H1 (cell line): Measurements from ENCODE around the gene ZWILCH. TPM values are rescaled to one million over a fixed set of nuclear protein-coding genes. Genes with fewer than 3 reads are reported as not detected.

ENCODE experiments used
- CTCF ChIA-PET: fragments of 300-600 bp; sonication (Branson Sonifier 250); formaldehyde crosslinking; loops from one replicate; lab custom pipeline; 2021; ENCODE audit not compliant: partially characterized antibody; lab: Charles Lee
- POLR2A ChIA-PET: fragments of 300-600 bp; sonication (Branson Sonifier 250); formaldehyde crosslinking; loops from one replicate; lab custom pipeline; 2021; ENCODE audit warnings: inconsistent platforms; ENCODE audit not compliant: partially characterized antibody; lab: Charles Lee
- DNase-seq, 2 experiments: peaks; one replicate each; pipeline versions ENCODE4 v3.0.0 to v3.0.0-alpha.2; 2010 to 2022; ENCODE audit warnings: low spot score in 2 of 2, low read depth in 1 of 2, mixed read lengths in 1 of 2
- FAIRE-seq: peaks from 2 replicates; lab custom pipeline; 2011; peaks lifted over from hg19 to GRCh38; lab: Jason Lieb, UNC
- H2AFZ ChIP-seq: 2 replicates; pipeline ENCODE4 v1.8.1; 2012; ENCODE audit warnings: low read length, inconsistent platforms
- H2AK5ac ChIP-seq: 2 replicates; pipeline ENCODE4 v1.6.1; 2013; ENCODE audit warnings: low read depth, low read length
- H2BK120ac ChIP-seq: replicated peaks from 2 replicates; pipeline ENCODE3; 2013; ENCODE audit warnings: low read depth, low read length, inconsistent platforms
- H2BK12ac ChIP-seq: 2 replicates; pipeline ENCODE4 v1.6.1; 2013; ENCODE audit warnings: low read depth, low read length
- H2BK15ac ChIP-seq: 2 replicates; pipeline ENCODE4 v1.6.1; 2013; ENCODE audit warnings: low read length
- H2BK20ac ChIP-seq: 2 replicates; pipeline ENCODE4 v1.6.1; 2013; ENCODE audit warnings: low read length
- H2BK5ac ChIP-seq: 2 replicates; pipeline ENCODE4 v1.6.1; 2013; ENCODE audit warnings: low read depth, low read length
- H3K14ac ChIP-seq: 2 replicates; pipeline ENCODE4 v1.6.1; 2013; ENCODE audit warnings: inconsistent platforms; ENCODE audit not compliant: insufficient read length
- H3K18ac ChIP-seq: 2 replicates; pipeline ENCODE4 v1.6.1; 2013; ENCODE audit warnings: low read length; ENCODE audit errors: extremely low read depth
- H3K23ac ChIP-seq: 2 replicates; pipeline ENCODE4 v1.6.1; 2013; ENCODE audit warnings: inconsistent platforms; ENCODE audit not compliant: insufficient read length
- H3K23me2 ChIP-seq: 2 replicates; pipeline ENCODE4 v1.6.1; 2013; ENCODE audit warnings: low read depth, low read length
- H3K27ac ChIP-seq: 2 replicates; pipeline ENCODE4 v1.6.1; 2011; ENCODE audit warnings: low read depth, low read length, inconsistent platforms
- H3K27me3 ChIP-seq, 4 experiments: replicated peaks in 1 of 4; 1 replicate in 1 of 4; 2 replicates in 3 of 4; pipeline versions ENCODE4 v1.6.1 to v1.8.1; 2011 to 2013; ENCODE audit warnings: low read length in 3 of 4, mild to moderate bottlenecking in 3 of 4, inconsistent platforms in 2 of 4, mixed read lengths in 2 of 4, moderate library complexity in 1 of 4; ENCODE audit not compliant: control insufficient read depth in 3 of 4, insufficient read depth in 3 of 4; ENCODE audit errors: extremely low read depth in 1 of 4
- H3K36me3 ChIP-seq, 4 experiments: 2 replicates each; pipeline versions ENCODE4 v1.6.1 to v1.8.1; 2011 to 2013; ENCODE audit warnings: mild to moderate bottlenecking in 4 of 4, low read length in 3 of 4, moderate library complexity in 2 of 4, control low read depth in 1 of 4, inconsistent platforms in 1 of 4; ENCODE audit not compliant: insufficient read depth in 4 of 4, control insufficient read depth in 2 of 4
- H3K4ac ChIP-seq: replicated peaks from 2 replicates; pipeline ENCODE3; 2013; ENCODE audit warnings: low read length, low read depth, mixed read lengths, inconsistent platforms; ENCODE audit not compliant: insufficient read length
- H3K4me1 ChIP-seq, 4 experiments: replicated peaks in 1 of 4; 1 replicate in 1 of 4; 2 replicates in 3 of 4; pipeline versions ENCODE4 v1.6.1 to v1.8.1; 2011 to 2013; ENCODE audit warnings: low read length in 3 of 4, inconsistent platforms in 2 of 4, mixed read lengths in 1 of 4; ENCODE audit not compliant: insufficient read depth in 4 of 4, control insufficient read depth in 3 of 4
- H3K4me2 ChIP-seq, 2 experiments: 2 replicates each; pipeline versions ENCODE4 v1.6.1 to v1.8.1; 2011 to 2013; ENCODE audit warnings: low read depth in 2 of 2, low read length in 2 of 2, control low read depth in 1 of 2, inconsistent platforms in 1 of 2, mild to moderate bottlenecking in 1 of 2; ENCODE audit not compliant: insufficient read depth in 1 of 2
- H3K4me3 ChIP-seq, 4 experiments: fragments of 200-600, 300-600 bp in 1 of 4; sonication (generic), shearing (Covaris generic), sonication (Bioruptor Twin) in 1 of 4; 2 replicates each; pipeline versions ENCODE4 v1.5.1 to v1.8.1; 2011 to 2016; ENCODE audit warnings: low read length in 4 of 4, low read depth in 3 of 4, control low read depth in 2 of 4, inconsistent platforms in 2 of 4, mild to moderate bottlenecking in 2 of 4, mixed read lengths in 1 of 4, moderate library complexity in 1 of 4; ENCODE audit not compliant: insufficient read depth in 2 of 4; ENCODE audit errors: extremely low read depth in 1 of 4
- H3K56ac ChIP-seq: replicated peaks from 2 replicates; pipeline ENCODE3; 2013; ENCODE audit warnings: low read depth, mild to moderate bottlenecking, mixed read lengths, low read length, inconsistent platforms; ENCODE audit not compliant: insufficient read length
- H3K79me1 ChIP-seq: 2 replicates; pipeline ENCODE4 v1.6.1; 2013; ENCODE audit warnings: low read depth, low read length, control low read depth
- H3K79me2 ChIP-seq, 2 experiments: 2 replicates each; pipeline versions ENCODE4 v1.6.1 to v1.8.1; 2012 to 2013; ENCODE audit warnings: low read length in 2 of 2, mild to moderate bottlenecking in 2 of 2, inconsistent platforms in 1 of 2; ENCODE audit not compliant: insufficient read depth in 2 of 2, control insufficient read depth in 1 of 2
- H3K9ac ChIP-seq, 4 experiments: replicated peaks in 1 of 4; 1 replicate in 1 of 4; 2 replicates in 3 of 4; pipeline versions ENCODE4 v1.6.1 to v1.8.1; 2011 to 2013; ENCODE audit warnings: low read depth in 3 of 4, low read length in 3 of 4, control low read depth in 2 of 4, mild to moderate bottlenecking in 2 of 4, moderate library complexity in 2 of 4, inconsistent platforms in 1 of 4; ENCODE audit errors: extremely low read depth in 1 of 4
- H3K9me3 ChIP-seq, 2 experiments: 2 replicates each; pipeline versions ENCODE4 v1.6.1 to v1.8.1; 2012 to 2013; ENCODE audit warnings: mild to moderate bottlenecking in 2 of 2, moderate library complexity in 2 of 2, control low read depth in 1 of 2, inconsistent platforms in 1 of 2, low read depth in 1 of 2, low read length in 1 of 2, mixed read lengths in 1 of 2; ENCODE audit not compliant: insufficient read depth in 2 of 2
- H4K20me1 ChIP-seq, 2 experiments: replicated peaks in 1 of 2; 2 replicates each; pipeline versions ENCODE3 to v1.8.1; 2011 to 2013; ENCODE audit warnings: inconsistent platforms in 2 of 2, low read length in 2 of 2, mild to moderate bottlenecking in 1 of 2; ENCODE audit not compliant: insufficient read depth in 2 of 2, control insufficient read depth in 1 of 2
- H4K5ac ChIP-seq: 2 replicates; pipeline ENCODE4 v1.6.1; 2013; ENCODE audit warnings: low read length, low read depth, mixed read lengths, inconsistent platforms; ENCODE audit not compliant: insufficient read length
- H4K8ac ChIP-seq: 2 replicates; pipeline ENCODE4 v1.8.0; 2013; ENCODE audit warnings: mild to moderate bottlenecking, moderate library complexity, low read length, inconsistent platforms; ENCODE audit not compliant: insufficient read depth; ENCODE audit errors: extremely low read depth
- H4K91ac ChIP-seq: replicated peaks from 2 replicates; pipeline ENCODE3; 2013; ENCODE audit warnings: low read length, mixed read lengths, inconsistent platforms; ENCODE audit not compliant: insufficient read length
- ASH2L ChIP-seq: fragments of 200-600, 300-600 bp; sonication (generic); IDR thresholded peaks from one replicate; pipeline ENCODE4 v1.7.1; 2017; ENCODE audit warnings: low read length
- BACH1 ChIP-seq: IDR thresholded peaks from 2 replicates; pipeline ENCODE4 v1.6.1; 2012; ENCODE audit warnings: low read length, improper control_type of control experiment
- CBX8 ChIP-seq: fragments of 300-800, 300-1000 bp; sonication (generic); IDR thresholded peaks from 2 replicates; pipeline ENCODE4 v1.7.1; 2016; ENCODE audit warnings: low read depth, low read length, borderline replicate concordance
- FOSL1 ChIP-seq: IDR thresholded peaks from 2 replicates; pipeline ENCODE4 v1.6.1; 2011; ENCODE audit warnings: mild to moderate bottlenecking, low read depth, low read length, moderate library complexity; ENCODE audit not compliant: insufficient read depth
- KDM1A ChIP-seq: fragments of 200-600, 300-600 bp; sonication (generic); IDR thresholded peaks from 2 replicates; pipeline ENCODE4 v1.7.1; 2016; ENCODE audit warnings: mild to moderate bottlenecking, low read length, borderline replicate concordance
- MAX ChIP-seq: IDR thresholded peaks from 2 replicates; pipeline ENCODE4 v1.6.1; 2012; ENCODE audit warnings: inconsistent platforms
- SP1 ChIP-seq: IDR thresholded peaks from 2 replicates; pipeline ENCODE4 v1.6.1; 2011; ENCODE audit warnings: low read depth, low read length
- SP4 ChIP-seq: IDR thresholded peaks from 2 replicates; pipeline ENCODE4 v1.6.1; 2012; ENCODE audit warnings: low read length, inconsistent platforms
- TAF1 ChIP-seq: IDR thresholded peaks from 2 replicates; pipeline ENCODE4 v1.6.1; 2011; ENCODE audit warnings: mild to moderate bottlenecking, low read depth, low read length
- USF2 ChIP-seq: IDR thresholded peaks from 2 replicates; pipeline ENCODE4 v1.6.1; 2011; ENCODE audit warnings: low read length, improper control_type of control experiment
- ZNF274 ChIP-seq: IDR thresholded peaks from 2 replicates; pipeline ENCODE4 v1.7.0; 2012; ENCODE audit warnings: low read length, borderline replicate concordance; ENCODE audit errors: extremely low read depth
- WGBS, 2 experiments: shearing (Covaris generic) in 1 of 2; methylation state at CpG; one replicate each; pipeline versions ENCODE4 v1.1.6 to v1.1.7; 2013 to 2015; ENCODE audit warnings: low lambda C conversion rate in 2 of 2, mixed read lengths in 2 of 2, inconsistent platforms in 1 of 2, low coverage in 1 of 2, missing lambda C conversion rate in 1 of 2; ENCODE audit not compliant: insufficient replicate concordance in 2 of 2, insufficient coverage in 1 of 2, insufficient read length in 1 of 2; ENCODE audit errors: extremely low coverage in 1 of 2, missing lambda C conversion rate in 1 of 2; 5-methylcytosine and 5-hydroxymethylcytosine counted together
- polyA plus RNA-seq, 7 experiments: library from polyadenylated mRNA; depleted of rRNA in 3 of 7; stranded (reverse) in 5 of 7; unstranded in 2 of 7; fragments of >200 nt in 5 of 7; fragments of 200-250 nt in 2 of 7; gene quantifications; 1 replicate in 5 of 7; 2 replicates in 1 of 7; 4 replicates in 1 of 7; pipeline versions ENCODE4 v1.2.1 to v1.2.3, GENCODE V29; 2011 to 2013; ENCODE audit warnings: missing spikeins in 2 of 7, mixed read lengths in 2 of 7
- total RNA-seq: library from RNA; stranded (reverse); fragmentation: NEBNext Ultra II Directional; extraction: Animal tissue kit (Norgen Biotek cat#: 25700); gene quantifications from 2 replicates; pipeline ENCODE4 v1.2.1, GENCODE V29; 2021

ZWILCH gene
- total and polyA plus RNA-seq, 2 of the 8 experiments (the other 6 are each of a cell fraction or from before 2014, with no cell fraction given) = 18.1 to 61.5 TPM

GRCh38 chr15:66508293-66508883 is 3.3 kb downstream of the ZWILCH start:
- FAIRE-seq (no peak), DNase-seq (no peak)
- no peaks in the 10 kb centered on the region for H3K4me1 ChIP-seq
- H3K9ac ChIP-seq = no peak overlapping the region
- H3K14ac ChIP-seq = no peak overlapping the region
- no peaks in the 10 kb centered on the region for H4K20me1 ChIP-seq
- WGBS, 2 experiments = 88% methylated on average over 3 of the region's 3 CpGs; no CpG with 5 or more reads in 1 of the 2 experiments
- no peak overlapping the region for H2BK5ac ChIP-seq
- no peak overlapping the region for H3K18ac ChIP-seq
- no peaks in the 10 kb centered on the region for H3K27me3 ChIP-seq
- no peak for TF ChIP-seq SP1
- TF ChIP-seq BACH1 = no peak
- no peak for TF ChIP-seq SP4
- TF ChIP-seq FOSL1 = no peak
- TF ChIP-seq ASH2L = no peak
- no peak for TF ChIP-seq ZNF274
- TF ChIP-seq TAF1 = no peak
- no peak for TF ChIP-seq USF2
- TF ChIP-seq KDM1A = no peak
- TF ChIP-seq CBX8 = no peak
- no peak for TF ChIP-seq MAX
- H4K91ac ChIP-seq = no peak overlapping the region
- peaks cover 9% of the 10 kb centered on the region for H3K23me2 ChIP-seq
- H3K4ac ChIP-seq = no peak overlapping the region
- CTCF ChIA-PET = interaction anchor here (2.4 kb wide), 1 partner anchor 10 kb away, joined by 16 read pairs; the partner anchor contains the start of gene SNAPC5
- POLR2A ChIA-PET = interaction anchor here (2.1 to 3.8 kb wide), 2 partner anchors 9 to 10 kb away, joined by 9 to 45 read pairs; partner anchors contain the start of gene SNAPC5
- H3K79me2 ChIP-seq = peaks cover 15 to 48% of the 10 kb centered on the region in 2 experiments
- H3K23ac ChIP-seq = no peak overlapping the region
- H2BK15ac ChIP-seq = no peak overlapping the region
- peaks cover 0 to 17% (median under 1%) of the 10 kb centered on the region in 4 experiments; a peak in 6 of 8 replicates for H3K36me3 ChIP-seq
- no peak overlapping the region for H4K8ac ChIP-seq
- no peak overlapping the region for H3K56ac ChIP-seq
- no peak overlapping the region for H2BK20ac ChIP-seq
- no peak overlapping the region for H2BK12ac ChIP-seq
- H2AK5ac ChIP-seq = no peak overlapping the region
- no peaks in the 10 kb centered on the region for H3K9me3 ChIP-seq
- H3K79me1 ChIP-seq = peaks cover 4% of the 10 kb centered on the region
- H3K4me3 ChIP-seq = no peak overlapping the region
- H4K5ac ChIP-seq = no peak overlapping the region
- H2AFZ ChIP-seq = no peak overlapping the region
- no peak overlapping the region for H2BK120ac ChIP-seq
- H3K4me2 ChIP-seq = no peak overlapping the region
- no peak overlapping the region for H3K27ac ChIP-seq
